HG03460 (cell line): ENCODE data around the gene C16orf90.
"Not testable (repeated sequence)": the region's sequence is repeated elsewhere in the genome, so short reads cannot be mapped to it uniquely, and the experiment has no call there.

Experiments
- ATAC-seq: cut with Tn5 transposase; IDR thresholded peaks from one replicate; pipeline ENCODE4 v1.9.1; 2021; ENCODE audit not compliant: unreplicated experiment

The C16orf90 gene

GRCh38 chr16:3513892-3514583, 18.7 kb upstream of the C16orf90 start:
- no peak for ATAC-seq

- ATAC-seq: no peak
Measured at GRCh38 chr16:3511286-3512180, 16.2 kb upstream of the C16orf90 start.

GRCh38 chr16:3510416-3510815, 15.1 kb upstream of the C16orf90 start:
- no peak for ATAC-seq

- ATAC-seq: no peak
Measured at GRCh38 chr16:3509470-3509928, 14.2 kb upstream of the C16orf90 start.

- no peak for ATAC-seq
Measured at GRCh38 chr16:3508736-3509135, 13.4 kb upstream of the C16orf90 start.

GRCh38 chr16:3503523-3503922, 8.2 kb upstream of the C16orf90 start:
- no peak for ATAC-seq

GRCh38 chr16:3501783-3502400, 6.6 kb upstream of the C16orf90 start:
- ATAC-seq: no peak

GRCh38 chr16:3501412-3501761, 6.1 kb upstream of the C16orf90 start:
- not testable (repeated sequence) for ATAC-seq

GRCh38 chr16:3498988-3499387, 3.7 kb upstream of the C16orf90 start:
- ATAC-seq: no peak

GRCh38 chr16:3497771-3498170, 2.5 kb upstream of the C16orf90 start:
- no peak for ATAC-seq

GRCh38 chr16:3496386-3496785, 1.1 kb upstream of the C16orf90 start:
- ATAC-seq: no peak

- ATAC-seq: no peak
Measured at GRCh38 chr16:3494386-3494973, 809 bp downstream of the C16orf90 start.

- ATAC-seq: no peak
Measured at GRCh38 chr16:3492356-3492755, 2.9 kb downstream of the C16orf90 start.

GRCh38 chr16:3490911-3491629, 4.2 kb downstream of the C16orf90 start:
- ATAC-seq: no peak

GRCh38 chr16:3488801-3489200, 6.5 kb downstream of the C16orf90 start:
- ATAC-seq: no peak

GRCh38 chr16:3487521-3488410, 7.5 kb downstream of the C16orf90 start:
- ATAC-seq: no peak

- ATAC-seq: no peak
Measured at GRCh38 chr16:3486506-3487215, 8.6 kb downstream of the C16orf90 start.

- ATAC-seq: no peak
Measured at GRCh38 chr16:3485821-3486505, 9.3 kb downstream of the C16orf90 start.
